ENCODE results near the gene CRYZL1. TPM values are rescaled to one million over a fixed set of nuclear protein-coding genes. Genes with fewer than 3 reads are reported as not detected.

Gene CRYZL1
- polyA plus RNA-seq, 3 donors, result 25.9 to 30.6 (median 26.1) TPM

DNA sequence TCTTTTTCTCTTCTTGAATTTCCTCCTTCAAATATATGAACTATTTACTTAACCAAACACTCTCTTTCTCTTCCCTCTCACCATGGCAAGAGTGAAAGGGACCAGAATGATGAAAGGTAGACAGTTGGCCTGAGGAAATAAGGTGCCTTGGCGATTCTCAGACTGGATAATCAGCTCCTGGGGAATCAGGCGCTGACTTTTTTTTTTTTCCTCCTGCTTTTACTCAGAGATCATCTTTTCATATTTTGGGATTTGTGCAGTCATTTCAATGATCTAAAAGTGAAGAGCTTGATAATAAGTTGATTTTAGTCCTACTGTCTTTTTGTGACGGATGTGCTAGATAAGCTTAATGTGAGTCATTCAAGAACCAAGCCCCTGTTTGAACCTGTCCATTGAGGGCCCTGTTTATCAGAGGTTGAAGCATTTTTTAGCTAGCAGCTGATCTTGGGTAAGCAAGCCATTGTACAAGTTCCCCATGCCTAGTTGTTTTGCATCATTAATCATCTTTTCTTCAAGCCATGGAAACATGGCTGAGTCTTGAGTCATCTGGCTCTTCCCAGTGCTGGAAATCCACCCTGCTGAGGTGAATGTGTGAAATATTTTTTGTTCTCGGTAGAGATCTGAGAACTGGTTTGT lies 41.6 kb upstream of the CRYZL1 start:
- peaks cover 2% of the 10 kb centered on the region for H3K79me2 ChIP-seq (ENCODE audit: insufficient read depth, low read length)
- intact Hi-C loops (cut with micrococcal nuclease), result no loop called here

DNA sequence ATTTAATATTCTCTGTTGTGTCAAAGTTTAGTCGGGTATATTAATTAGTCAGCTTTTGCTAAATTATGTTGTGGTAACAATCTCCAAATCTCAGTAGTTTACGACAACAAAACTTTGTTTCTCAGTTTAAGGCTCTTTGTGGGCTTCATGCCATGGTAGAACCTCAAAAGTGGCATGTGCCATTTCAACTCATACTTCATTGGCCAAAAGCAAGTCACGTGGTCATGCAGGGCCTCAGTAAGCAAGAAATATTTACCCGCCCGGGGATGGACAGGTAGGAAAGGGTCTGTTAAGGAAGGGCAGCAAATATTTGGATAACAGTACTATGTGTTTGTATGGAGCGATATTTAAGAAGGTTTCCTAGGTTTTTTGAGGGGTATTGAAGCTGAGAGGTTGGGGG lies 39.3 kb upstream of the CRYZL1 start:
- Histone ChIP-seq H4K20me1 (ENCODE audit: insufficient read depth, low read length) (peaks cover 5% of the 10 kb centered on the region), H3K27ac (ENCODE audit: low read depth in 1 of 2, low read length in 2 of 2) (no peak overlapping the region), H3K4me3 (replicated peaks in 1 of 3; ENCODE audit: low read depth in 2 of 3, low read length in 3 of 3) (no peak overlapping the region), H3K9me3 (replicated peaks in 1 of 2; ENCODE audit: control insufficient read depth in 1 of 2, insufficient read depth in 1 of 2, low read length in 2 of 2) (no peaks in the 10 kb centered on the region), H3K79me2 (ENCODE audit: insufficient read depth, low read length) (peaks cover 2% of the 10 kb centered on the region), H2AFZ (ENCODE audit: insufficient read depth, low read depth, low read length, poor library complexity, severe bottlenecking) (no peak overlapping the region), H3K9ac (ENCODE audit: insufficient read depth, low read length, poor library complexity, severe bottlenecking) (no peak overlapping the region), H3K36me3 (replicated peaks in 1 of 2; ENCODE audit: control insufficient read depth in 1 of 2, insufficient read depth in 2 of 2, low read length in 2 of 2) (no peaks in the 10 kb centered on the region), H3K4me1 (ENCODE audit: control insufficient read depth in 1 of 2, insufficient read depth in 2 of 2, low read length in 2 of 2) (no peaks in the 10 kb centered on the region), H3K27me3 (ENCODE audit: control insufficient read depth in 2 of 2, insufficient read depth in 2 of 2, low read length in 2 of 2) (no peaks in the 10 kb centered on the region), H3K4me2 (replicated peaks; ENCODE audit: extremely low read depth, low read length, poor library complexity, severe bottlenecking) (no peak overlapping the region)
- 98% methylated on average over 5 of the region's 6 CpGs for WGBS (ENCODE audit: insufficient coverage)
- H3K36me3 Mint-ChIP-seq, result no peaks in the 10 kb centered on the region
- TF ChIP-seq, protein P1, sequence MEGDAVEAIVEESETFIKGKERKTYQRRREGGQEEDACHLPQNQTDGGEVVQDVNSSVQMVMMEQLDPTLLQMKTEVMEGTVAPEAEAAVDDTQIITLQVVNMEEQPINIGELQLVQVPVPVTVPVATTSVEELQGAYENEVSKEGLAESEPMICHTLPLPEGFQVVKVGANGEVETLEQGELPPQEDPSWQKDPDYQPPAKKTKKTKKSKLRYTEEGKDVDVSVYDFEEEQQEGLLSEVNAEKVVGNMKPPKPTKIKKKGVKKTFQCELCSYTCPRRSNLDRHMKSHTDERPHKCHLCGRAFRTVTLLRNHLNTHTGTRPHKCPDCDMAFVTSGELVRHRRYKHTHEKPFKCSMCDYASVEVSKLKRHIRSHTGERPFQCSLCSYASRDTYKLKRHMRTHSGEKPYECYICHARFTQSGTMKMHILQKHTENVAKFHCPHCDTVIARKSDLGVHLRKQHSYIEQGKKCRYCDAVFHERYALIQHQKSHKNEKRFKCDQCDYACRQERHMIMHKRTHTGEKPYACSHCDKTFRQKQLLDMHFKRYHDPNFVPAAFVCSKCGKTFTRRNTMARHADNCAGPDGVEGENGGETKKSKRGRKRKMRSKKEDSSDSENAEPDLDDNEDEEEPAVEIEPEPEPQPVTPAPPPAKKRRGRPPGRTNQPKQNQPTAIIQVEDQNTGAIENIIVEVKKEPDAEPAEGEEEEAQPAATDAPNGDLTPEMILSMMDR (IDR thresholded peaks at IDR 0.05), result no peak
- H3K4me1 Mint-ChIP-seq, result peaks cover 20% of the 10 kb centered on the region
- H3K27me3 Mint-ChIP-seq (ENCODE audit: low read depth in 3 of 3), result peaks cover 0 to 2% (median 2%) of the 10 kb centered on the region in 3 donors
- intact Hi-C loops (cut with micrococcal nuclease), result no loop called here
- peaks cover 0 to 3% (median 2%) of the 10 kb centered on the region in 7 donors for H3K9me3 Mint-ChIP-seq
- H3K27ac Mint-ChIP-seq, result peak overlapping the region in 1 of 7 donors; percentile 21
- no peak for DNase-seq
- no peak overlapping the region for H3K4me3 Mint-ChIP-seq

More for the DNA sequence above, 41.6 kb upstream of the CRYZL1 start:
- WGBS (ENCODE audit: insufficient coverage), result 100% methylated on average over 1 of the region's 4 CpGs
- H3K4me2 ChIP-seq (replicated peaks; ENCODE audit: extremely low read depth, low read length, poor library complexity, severe bottlenecking), result no peak overlapping the region
- H3K27me3 Mint-ChIP-seq (ENCODE audit: low read depth in 3 of 3), result peaks cover 0 to 4% (median 2%) of the 10 kb centered on the region in 3 donors
- no peak overlapping the region for H3K27ac Mint-ChIP-seq
- H3K4me1 ChIP-seq (ENCODE audit: control insufficient read depth in 1 of 2, insufficient read depth in 2 of 2, low read length in 2 of 2), result peaks cover 0 to 5% of the 10 kb centered on the region in 2 donors
- TF ChIP-seq, protein P1 (IDR thresholded peaks at IDR 0.05), result no peak
- H2AFZ ChIP-seq (ENCODE audit: insufficient read depth, low read depth, low read length, poor library complexity, severe bottlenecking), result no peak overlapping the region
- no peak for DNase-seq
- peaks cover 0 to 3% (median 0%) of the 10 kb centered on the region in 7 donors for H3K9me3 Mint-ChIP-seq
- H4K20me1 ChIP-seq (ENCODE audit: insufficient read depth, low read length), result peaks cover 3% of the 10 kb centered on the region
- no peaks in the 10 kb centered on the region for H3K36me3 Mint-ChIP-seq
- H3K4me3 Mint-ChIP-seq, result no peak overlapping the region
- no peaks in the 10 kb centered on the region for H3K9me3 ChIP-seq (replicated peaks in 1 of 2; ENCODE audit: control insufficient read depth in 1 of 2, insufficient read depth in 1 of 2, low read length in 2 of 2)
- H3K27me3 ChIP-seq (ENCODE audit: control insufficient read depth in 2 of 2, insufficient read depth in 2 of 2, low read length in 2 of 2), result no peaks in the 10 kb centered on the region
- no peak overlapping the region for H3K4me3 ChIP-seq (replicated peaks in 1 of 3; ENCODE audit: low read depth in 2 of 3, low read length in 3 of 3)
- H3K27ac ChIP-seq (ENCODE audit: low read depth in 1 of 2, low read length in 2 of 2), result no peak overlapping the region
- no peaks in the 10 kb centered on the region for H3K36me3 ChIP-seq (replicated peaks in 1 of 2; ENCODE audit: control insufficient read depth in 1 of 2, insufficient read depth in 2 of 2, low read length in 2 of 2)
- no peak overlapping the region for H3K9ac ChIP-seq (ENCODE audit: insufficient read depth, low read length, poor library complexity, severe bottlenecking)
- peaks cover 28% of the 10 kb centered on the region for H3K4me1 Mint-ChIP-seq
